ENCODE measurements around the gene SPTB.

The SPTB gene

DNA sequence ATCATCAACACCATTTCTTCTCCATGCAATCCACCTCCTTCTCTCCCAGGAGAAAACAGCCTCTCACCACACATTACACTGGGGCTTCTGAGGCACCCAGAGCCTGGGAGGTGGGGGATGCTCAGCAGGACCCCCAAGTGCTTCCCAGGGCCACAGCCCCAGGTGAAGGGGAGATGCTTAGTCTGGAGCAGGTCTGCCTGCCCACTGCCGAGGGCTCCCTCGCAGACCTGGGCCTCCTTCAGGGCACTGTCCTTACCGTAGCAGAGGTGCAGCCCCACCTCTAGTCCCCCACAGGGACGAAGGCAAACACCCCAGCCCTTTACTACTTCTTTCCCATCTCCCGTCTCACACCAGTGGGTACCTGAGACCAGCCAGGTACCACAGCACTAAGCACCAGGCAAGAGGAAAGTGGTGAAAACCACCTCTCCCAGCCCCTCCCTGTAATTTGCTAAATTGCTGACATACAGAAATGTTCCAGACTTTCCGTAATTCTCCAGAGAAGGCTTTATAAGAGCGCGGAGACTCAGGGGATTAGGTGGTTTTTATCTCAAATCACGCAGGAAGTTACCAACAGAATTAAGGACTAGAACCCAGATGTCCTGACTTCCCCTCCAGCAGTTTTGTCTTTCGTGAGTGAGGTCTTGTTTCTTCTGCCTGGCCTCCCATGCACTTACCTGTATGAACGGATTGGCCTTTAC, 116.5 kb downstream of the SPTB start:
- H3K9me3 ChIP-seq (replicated peaks; ENCODE audit: insufficient read depth, low read length), result no peaks in the 10 kb centered on the region
- no peak overlapping the region for H2AFZ ChIP-seq (ENCODE audit: low read length)
- H3K79me2 ChIP-seq (ENCODE audit: low read length), result no peaks in the 10 kb centered on the region
- H3F3A ChIP-seq (ENCODE audit: insufficient read depth, low read length), result no peaks in the 10 kb centered on the region
- no peak for DNase-seq
- no peak overlapping the region for H3K9ac ChIP-seq (ENCODE audit: low read length)
- H3K9me2 ChIP-seq (replicated peaks; ENCODE audit: insufficient read depth, low read length), result no peaks in the 10 kb centered on the region
- no peak overlapping the region for H3K4me3 ChIP-seq (ENCODE audit: low read length)
- no peaks in the 10 kb centered on the region for H4K20me1 ChIP-seq (ENCODE audit: insufficient read depth, low read length)
- H3K4me2 ChIP-seq (ENCODE audit: low read depth, low read length), result no peak overlapping the region
- H3K36me3 ChIP-seq (replicated peaks; ENCODE audit: insufficient read depth, low read length), result no peaks in the 10 kb centered on the region
- TF ChIP-seq EZH2 (optimal IDR thresholded peaks at IDR 0.05; ENCODE audit: low read depth, low read length) (no peak), EZH2phosphoT487 (IDR thresholded peaks at IDR 0.05; ENCODE audit: low read length) (no peak)
- TF ChIP-seq, protein P1, sequence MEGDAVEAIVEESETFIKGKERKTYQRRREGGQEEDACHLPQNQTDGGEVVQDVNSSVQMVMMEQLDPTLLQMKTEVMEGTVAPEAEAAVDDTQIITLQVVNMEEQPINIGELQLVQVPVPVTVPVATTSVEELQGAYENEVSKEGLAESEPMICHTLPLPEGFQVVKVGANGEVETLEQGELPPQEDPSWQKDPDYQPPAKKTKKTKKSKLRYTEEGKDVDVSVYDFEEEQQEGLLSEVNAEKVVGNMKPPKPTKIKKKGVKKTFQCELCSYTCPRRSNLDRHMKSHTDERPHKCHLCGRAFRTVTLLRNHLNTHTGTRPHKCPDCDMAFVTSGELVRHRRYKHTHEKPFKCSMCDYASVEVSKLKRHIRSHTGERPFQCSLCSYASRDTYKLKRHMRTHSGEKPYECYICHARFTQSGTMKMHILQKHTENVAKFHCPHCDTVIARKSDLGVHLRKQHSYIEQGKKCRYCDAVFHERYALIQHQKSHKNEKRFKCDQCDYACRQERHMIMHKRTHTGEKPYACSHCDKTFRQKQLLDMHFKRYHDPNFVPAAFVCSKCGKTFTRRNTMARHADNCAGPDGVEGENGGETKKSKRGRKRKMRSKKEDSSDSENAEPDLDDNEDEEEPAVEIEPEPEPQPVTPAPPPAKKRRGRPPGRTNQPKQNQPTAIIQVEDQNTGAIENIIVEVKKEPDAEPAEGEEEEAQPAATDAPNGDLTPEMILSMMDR (IDR thresholded peaks at IDR 0.05; ENCODE audit: low read length), result no peak
- no peak overlapping the region for H3K27ac ChIP-seq (ENCODE audit: low read length)
- H3K4me1 ChIP-seq (ENCODE audit: low read length), result no peaks in the 10 kb centered on the region
- no peaks in the 10 kb centered on the region for H3K27me3 ChIP-seq (replicated peaks; ENCODE audit: insufficient read depth, low read length)

DNA sequence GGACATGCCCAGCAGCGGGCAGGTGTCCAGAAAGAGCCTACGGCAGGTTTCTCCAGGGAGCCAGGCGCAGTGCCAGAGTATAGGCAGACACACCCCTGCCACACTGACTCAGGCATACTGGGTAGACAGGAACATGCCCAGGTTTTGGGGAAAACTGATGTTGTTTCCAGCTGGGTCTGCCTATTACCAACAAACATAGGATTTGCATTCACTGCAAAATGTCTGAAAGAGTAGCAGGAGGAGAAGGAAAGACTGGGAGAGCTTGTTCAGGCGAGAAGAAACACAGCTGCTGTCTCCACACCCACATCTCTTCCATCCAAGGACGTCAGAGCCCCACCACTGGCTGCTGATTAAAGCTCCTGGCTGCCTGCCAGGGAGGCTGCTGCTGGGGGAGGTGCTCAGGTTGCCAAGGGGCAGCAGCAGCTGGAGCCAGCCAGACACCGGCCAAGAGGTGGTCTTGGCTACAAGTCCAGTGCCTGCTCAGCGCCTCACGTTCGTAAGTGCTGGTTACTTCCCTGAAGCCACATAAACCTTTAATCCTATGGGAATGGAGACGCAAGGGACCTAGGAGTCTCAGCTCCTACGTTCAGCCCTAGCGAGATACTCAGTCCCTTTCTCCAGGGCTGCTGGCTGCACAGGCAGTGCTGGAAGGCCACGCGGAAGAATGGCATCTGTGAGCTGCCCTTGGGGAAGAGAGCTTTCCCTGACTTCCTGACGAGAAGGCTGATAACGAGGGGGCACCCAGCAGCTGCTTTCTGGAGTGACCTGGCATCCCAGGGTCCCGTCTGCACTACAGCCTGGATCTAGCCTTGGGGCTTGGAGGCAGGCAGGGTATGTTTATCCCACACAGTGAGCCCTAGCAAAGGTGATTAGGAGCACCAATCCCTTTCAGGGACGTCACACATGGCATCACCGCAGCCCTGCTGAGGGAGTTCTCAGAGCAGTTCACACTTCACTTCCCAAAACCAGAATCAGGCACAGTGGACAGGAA, 117.4 kb downstream of the SPTB start:
- no peak for DNase-seq
- H3F3A ChIP-seq (ENCODE audit: insufficient read depth, low read length), result no peaks in the 10 kb centered on the region
- H3K9ac ChIP-seq (ENCODE audit: low read length), result no peak overlapping the region
- H3K27ac ChIP-seq (ENCODE audit: low read length), result no peak overlapping the region
- no peaks in the 10 kb centered on the region for H3K27me3 ChIP-seq (replicated peaks; ENCODE audit: insufficient read depth, low read length)
- no peaks in the 10 kb centered on the region for H3K9me3 ChIP-seq (replicated peaks; ENCODE audit: insufficient read depth, low read length)
- no peaks in the 10 kb centered on the region for H3K79me2 ChIP-seq (ENCODE audit: low read length)
- H3K9me2 ChIP-seq (replicated peaks; ENCODE audit: insufficient read depth, low read length), result no peaks in the 10 kb centered on the region
- no peak overlapping the region for H2AFZ ChIP-seq (ENCODE audit: low read length)
- no peaks in the 10 kb centered on the region for H3K4me1 ChIP-seq (ENCODE audit: low read length)
- TF ChIP-seq, protein P1 (IDR thresholded peaks at IDR 0.05; ENCODE audit: low read length), result no peak
- no peak for TF ChIP-seq EZH2 (optimal IDR thresholded peaks at IDR 0.05; ENCODE audit: low read depth, low read length)
- TF ChIP-seq EZH2phosphoT487 (IDR thresholded peaks at IDR 0.05; ENCODE audit: low read length), result no peak
- H3K4me2 ChIP-seq (ENCODE audit: low read depth, low read length), result no peak overlapping the region
- no peaks in the 10 kb centered on the region for H3K36me3 ChIP-seq (replicated peaks; ENCODE audit: insufficient read depth, low read length)
- no peak overlapping the region for H3K4me3 ChIP-seq (ENCODE audit: low read length)
- no peaks in the 10 kb centered on the region for H4K20me1 ChIP-seq (ENCODE audit: insufficient read depth, low read length)

DNA sequence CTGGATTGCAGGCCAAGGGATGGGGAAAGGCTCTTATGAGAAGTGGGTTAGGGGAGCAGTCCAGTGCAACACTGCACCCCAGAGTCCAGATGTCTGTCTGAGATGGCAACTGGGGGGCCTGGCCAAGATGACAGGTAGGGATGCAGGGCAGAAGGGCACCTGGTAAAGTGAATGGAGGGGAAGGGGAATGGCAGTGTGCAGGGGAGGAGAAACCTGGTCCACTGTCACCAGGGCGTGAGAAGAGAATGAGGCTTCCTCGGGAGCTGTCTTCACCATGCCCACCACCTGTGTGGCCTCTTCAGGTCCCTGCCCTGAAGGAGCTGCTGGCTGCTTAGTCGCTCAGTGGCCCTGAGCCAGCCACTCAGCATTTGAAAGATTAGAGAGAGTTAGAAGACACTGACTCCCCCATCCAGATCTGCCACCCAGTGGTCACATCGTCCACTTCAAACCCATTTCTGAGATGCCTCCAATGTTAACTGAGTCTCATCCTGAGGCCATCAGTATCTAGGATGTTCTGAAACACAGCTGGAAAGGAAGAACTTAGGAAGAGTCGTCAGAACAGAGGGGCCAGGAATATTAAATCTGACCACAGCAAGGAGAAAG, 118.2 kb downstream of the SPTB start:
- no peak overlapping the region for H3K9ac ChIP-seq (ENCODE audit: low read length)
- H3K79me2 ChIP-seq (ENCODE audit: low read length), result no peaks in the 10 kb centered on the region
- no peaks in the 10 kb centered on the region for H4K20me1 ChIP-seq (ENCODE audit: insufficient read depth, low read length)
- TF ChIP-seq EZH2 (optimal IDR thresholded peaks at IDR 0.05; ENCODE audit: low read depth, low read length) (no peak), EZH2phosphoT487 (IDR thresholded peaks at IDR 0.05; ENCODE audit: low read length) (no peak)
- TF ChIP-seq, protein P1 (IDR thresholded peaks at IDR 0.05; ENCODE audit: low read length), result no peak
- no peaks in the 10 kb centered on the region for H3K36me3 ChIP-seq (replicated peaks; ENCODE audit: insufficient read depth, low read length)
- no peak overlapping the region for H2AFZ ChIP-seq (ENCODE audit: low read length)
- H3K9me3 ChIP-seq (replicated peaks; ENCODE audit: insufficient read depth, low read length), result no peaks in the 10 kb centered on the region
- H3K4me3 ChIP-seq (ENCODE audit: low read length), result no peak overlapping the region
- DNase-seq, result no peak
- H3K4me2 ChIP-seq (ENCODE audit: low read depth, low read length), result no peak overlapping the region
- no peaks in the 10 kb centered on the region for H3K4me1 ChIP-seq (ENCODE audit: low read length)
- no peak overlapping the region for H3K27ac ChIP-seq (ENCODE audit: low read length)
- H3F3A ChIP-seq (ENCODE audit: insufficient read depth, low read length), result no peaks in the 10 kb centered on the region
- H3K9me2 ChIP-seq (replicated peaks; ENCODE audit: insufficient read depth, low read length), result no peaks in the 10 kb centered on the region
- H3K27me3 ChIP-seq (replicated peaks; ENCODE audit: insufficient read depth, low read length), result no peaks in the 10 kb centered on the region
